Stimulated activated CD8-positive, alpha-beta memory T cell treated with anti-CD3 and anti-CD28 coated beads, Interleukin-2, amount 100 ng/mL, for 1 hour (primary cell): ENCODE data around the gene KNG1.

Experiments used
- DNase-seq, 2 donors: peaks; one replicate each; pipeline ENCODE4 v3.0.0-alpha.2; 2020; ENCODE audit warnings: low read depth in 2 of 2

The KNG1 gene

DNA sequence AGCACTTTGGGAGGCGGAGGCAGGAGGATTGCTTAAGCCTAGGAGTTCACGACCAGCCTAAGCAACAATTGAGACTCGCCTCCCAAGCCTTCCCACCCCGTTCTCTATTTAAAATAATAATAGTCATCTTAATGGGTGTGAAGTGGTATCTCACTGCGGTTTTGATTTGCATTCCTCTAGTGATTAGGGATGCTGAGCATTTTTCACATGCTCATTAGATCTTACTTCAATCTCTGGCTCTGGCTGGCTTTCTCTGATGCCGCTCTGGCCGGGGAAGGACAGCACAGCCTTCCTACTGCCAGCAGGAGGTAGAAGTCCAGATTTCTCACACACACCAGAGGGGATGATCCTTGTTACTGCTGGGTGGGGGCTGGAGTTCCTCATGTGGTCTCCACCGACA, 58.8 kb downstream of the KNG1 start:
- no peak for DNase-seq

DNA sequence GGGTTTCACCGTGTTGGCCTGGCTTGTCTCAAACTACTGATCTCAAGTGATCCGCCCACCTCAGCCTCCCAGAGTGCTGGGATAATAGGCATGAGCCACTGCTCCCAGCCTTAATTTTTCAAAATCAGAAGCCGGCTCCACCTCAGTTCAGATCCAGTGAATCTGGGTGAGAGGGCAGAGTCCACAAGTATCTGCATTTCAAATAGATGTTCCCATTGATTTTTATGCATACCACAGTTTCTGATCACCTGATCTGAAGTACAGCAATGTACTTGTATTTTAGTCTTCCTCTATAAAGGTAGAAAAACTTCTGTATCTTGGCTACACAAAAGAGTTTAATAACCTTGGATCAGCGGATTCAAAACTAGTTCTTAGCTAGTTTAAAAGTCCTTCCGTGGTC, 62.0 kb downstream of the KNG1 start:
- no peak for DNase-seq

DNA sequence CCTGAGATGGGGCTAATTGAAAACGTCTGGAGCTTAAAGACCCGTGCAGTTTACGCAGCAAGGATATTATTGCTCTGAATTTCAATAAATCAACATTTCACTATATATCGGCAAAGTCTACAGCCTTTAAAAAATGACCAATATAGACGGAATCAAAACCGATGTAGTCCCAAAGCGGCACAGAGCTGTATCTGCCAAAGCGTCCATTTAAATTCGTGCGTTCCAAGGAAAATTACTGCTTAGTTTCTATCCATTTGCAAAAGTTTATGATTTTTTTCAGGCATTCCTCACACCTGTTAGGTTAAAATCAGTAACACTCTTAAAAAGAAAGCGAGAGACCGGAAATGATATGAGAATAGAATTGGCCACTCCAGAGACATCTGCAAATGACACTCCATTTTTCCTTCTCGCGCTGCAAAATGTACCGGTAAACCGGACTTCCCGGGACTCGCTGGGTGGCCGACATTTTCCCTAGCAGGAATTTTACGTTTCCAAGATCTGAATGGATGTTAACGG, 65.4 kb downstream of the KNG1 start:
- DNase-seq = no peak

DNA sequence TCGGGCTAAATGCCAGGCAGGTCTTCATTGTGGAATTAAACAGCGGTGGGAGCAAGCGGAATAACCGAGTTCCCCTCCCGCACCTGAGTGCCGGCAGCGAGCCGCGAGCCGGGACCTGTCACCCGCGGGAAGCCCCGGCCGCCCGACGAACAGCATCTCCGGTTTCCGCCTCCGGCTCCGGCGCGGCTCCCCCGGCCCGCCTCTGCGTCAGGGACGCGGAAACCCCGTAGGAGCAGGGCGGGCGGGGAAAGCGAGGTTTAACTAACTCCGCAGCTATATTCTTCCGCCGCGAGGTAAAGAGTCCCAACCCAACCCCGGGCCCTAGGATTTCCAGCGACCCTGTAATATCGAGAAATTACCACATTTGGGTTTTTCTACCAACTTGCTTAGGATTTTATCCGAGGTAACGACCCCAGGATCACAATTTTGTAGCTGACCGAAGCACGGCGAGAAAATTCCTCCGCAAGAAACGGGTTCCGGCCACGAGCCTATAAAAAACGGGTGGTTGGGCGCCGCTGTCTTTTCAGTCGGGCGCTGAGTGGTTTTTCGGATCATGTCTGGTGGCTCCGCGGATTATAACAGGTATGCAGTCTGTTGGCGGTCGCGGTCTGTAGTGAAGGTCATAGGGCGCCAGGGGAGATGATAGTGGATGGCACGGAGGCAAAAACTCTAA, 66.0 kb downstream of the KNG1 start, which contains the start of gene EIF4A2:
TSS of gene EIF4A2 (plus strand) at position 520 of the 673 bp plus-strand sequence. CDS start at position 554, 34 bp downstream.
- peak; percentile 82 to 84 for DNase-seq

DNA sequence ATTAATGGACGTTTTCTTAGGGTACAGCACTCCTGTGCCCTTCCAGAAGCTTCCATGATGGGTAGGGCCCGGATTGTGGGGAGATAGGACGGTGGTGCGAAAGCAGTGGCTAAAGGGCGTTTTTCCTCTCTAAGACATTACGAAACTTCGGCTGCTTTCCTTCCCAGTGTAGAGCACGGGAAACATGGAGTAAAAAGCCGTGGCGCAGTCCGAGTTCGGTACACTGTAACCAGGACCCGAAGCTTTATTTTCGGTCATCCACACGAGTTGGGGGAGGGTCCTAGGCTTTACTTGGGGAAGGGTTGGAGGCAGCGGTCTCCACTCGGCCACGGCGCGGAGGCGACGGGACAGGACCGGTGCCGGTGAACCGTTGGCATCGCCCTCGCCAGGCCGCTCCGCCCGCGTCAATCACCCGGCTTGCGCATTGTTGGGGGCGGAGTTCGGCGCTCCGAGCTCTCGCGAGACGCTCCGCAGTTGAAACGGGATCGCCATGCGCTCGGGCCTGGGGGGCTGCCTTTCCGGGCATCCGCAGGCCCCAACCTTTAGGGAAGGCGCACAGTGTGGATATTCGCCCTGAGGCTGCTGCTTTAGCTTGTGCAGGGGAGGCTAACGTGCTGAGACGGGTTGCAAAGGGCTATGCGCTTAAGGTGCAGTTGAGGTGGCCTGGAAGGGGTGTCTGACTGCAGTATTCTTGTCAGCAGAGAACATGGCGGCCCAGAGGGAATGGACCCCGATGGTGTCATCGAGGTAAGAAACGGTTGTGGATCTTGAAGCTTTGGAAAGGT, 66.8 kb downstream of the KNG1 start:
- DNase-seq = peak; percentile 62 to 71

DNA sequence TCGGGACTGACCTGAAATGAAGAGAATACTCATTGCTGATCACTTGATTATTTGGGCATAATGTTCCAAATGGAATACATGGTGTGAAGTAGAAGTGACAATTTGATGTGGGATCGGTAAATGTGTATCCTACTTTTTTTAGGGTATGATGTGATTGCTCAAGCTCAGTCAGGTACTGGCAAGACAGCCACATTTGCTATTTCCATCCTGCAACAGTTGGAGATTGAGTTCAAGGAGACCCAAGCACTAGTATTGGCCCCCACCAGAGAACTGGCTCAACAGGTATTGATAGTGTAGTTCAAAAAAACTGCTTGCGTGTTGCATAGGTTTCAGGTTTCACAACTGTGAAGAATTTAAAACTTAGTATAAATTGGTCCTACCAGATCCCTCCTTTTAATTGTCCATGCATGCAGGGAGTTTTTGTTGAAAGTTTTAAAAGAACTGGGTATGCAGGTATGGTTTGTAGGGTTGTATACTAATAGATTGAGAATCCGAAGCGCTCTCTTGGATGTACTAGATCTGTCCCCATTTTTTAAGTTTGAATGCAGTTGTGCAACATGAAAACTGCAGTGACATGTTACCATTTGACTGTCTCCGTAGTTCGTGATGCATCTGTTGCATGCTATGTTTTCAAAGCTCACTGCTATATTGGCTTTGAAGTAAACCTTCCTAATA, 67.8 kb downstream of the KNG1 start:
- DNase-seq = no peak

DNA sequence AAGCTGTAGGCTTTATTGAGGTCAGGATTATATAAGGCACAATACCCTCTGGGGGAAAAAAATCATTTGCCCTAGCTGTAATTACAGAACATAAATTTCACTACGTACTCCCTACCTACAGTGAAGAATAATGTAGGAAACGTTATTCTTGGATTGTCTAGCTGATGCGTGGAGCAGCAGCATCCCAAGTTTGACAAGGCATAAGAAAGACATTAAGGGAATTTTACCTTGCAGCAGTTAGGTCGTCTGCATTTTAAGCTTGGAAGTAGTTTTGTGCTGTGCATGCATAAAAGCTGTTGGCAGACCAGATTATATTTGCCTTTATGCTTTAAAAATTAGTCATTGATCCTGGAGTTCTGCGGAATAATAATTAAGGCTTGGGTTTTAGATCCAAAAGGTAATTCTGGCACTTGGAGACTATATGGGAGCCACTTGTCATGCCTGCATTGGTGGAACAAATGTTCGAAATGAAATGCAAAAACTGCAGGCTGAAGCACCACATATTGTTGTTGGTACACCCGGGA, 68.4 kb downstream of the KNG1 start:
- DNase-seq = no peak

DNA sequence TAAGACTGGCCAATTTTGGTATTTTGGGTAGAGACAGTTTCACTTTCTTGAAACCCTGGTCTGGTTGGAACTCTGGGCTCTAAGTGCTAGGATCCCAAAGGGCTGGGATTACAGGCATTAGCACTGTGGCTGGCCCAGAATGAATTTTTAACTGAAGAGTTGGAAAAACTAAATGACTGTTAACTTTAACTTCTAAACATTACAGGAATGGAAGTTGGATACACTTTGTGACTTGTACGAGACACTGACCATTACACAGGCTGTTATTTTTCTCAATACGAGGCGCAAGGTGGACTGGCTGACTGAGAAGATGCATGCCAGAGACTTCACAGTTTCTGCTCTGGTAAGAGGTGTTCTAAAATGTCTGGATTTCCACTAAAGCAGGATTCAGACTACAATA, 69.8 kb downstream of the KNG1 start:
- DNase-seq = no peak

DNA sequence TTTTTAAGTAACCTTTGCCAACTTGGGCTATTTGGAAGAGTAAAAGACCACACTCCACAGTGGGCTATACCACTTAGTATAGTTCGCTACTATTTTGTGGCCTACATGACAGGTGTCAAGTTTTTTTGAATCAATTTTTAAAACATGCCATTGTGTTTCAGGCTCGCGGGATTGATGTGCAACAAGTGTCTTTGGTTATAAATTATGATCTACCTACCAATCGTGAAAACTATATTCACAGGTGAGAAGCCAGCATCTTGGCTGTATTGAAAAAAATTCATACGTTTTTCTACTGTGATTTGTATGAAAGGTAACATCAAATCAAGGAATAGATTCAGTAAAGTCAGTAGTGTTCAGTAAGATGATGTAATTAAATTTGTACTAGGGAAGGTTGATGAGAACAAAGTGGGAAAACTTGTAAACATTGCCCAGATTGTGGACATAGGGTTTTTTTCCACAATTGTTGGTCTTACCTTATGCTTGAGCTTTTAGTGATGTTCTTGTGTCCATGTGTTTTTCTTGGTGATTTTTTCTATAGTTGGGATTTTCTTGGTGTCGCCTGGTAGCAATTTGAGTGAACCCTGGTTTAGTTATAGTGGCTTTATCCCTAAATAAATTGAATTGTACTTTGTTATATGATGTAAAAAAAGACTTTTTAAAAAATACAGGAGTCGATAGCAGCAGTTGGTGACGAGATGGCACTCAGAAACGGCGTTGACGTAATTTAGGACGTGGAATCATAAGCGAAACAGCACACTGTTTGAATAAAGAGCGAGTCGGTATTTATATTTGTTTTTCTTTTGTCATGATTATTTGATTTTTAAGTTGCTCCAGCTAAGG, 70.7 kb downstream of the KNG1 start:
- no peak for DNase-seq

DNA sequence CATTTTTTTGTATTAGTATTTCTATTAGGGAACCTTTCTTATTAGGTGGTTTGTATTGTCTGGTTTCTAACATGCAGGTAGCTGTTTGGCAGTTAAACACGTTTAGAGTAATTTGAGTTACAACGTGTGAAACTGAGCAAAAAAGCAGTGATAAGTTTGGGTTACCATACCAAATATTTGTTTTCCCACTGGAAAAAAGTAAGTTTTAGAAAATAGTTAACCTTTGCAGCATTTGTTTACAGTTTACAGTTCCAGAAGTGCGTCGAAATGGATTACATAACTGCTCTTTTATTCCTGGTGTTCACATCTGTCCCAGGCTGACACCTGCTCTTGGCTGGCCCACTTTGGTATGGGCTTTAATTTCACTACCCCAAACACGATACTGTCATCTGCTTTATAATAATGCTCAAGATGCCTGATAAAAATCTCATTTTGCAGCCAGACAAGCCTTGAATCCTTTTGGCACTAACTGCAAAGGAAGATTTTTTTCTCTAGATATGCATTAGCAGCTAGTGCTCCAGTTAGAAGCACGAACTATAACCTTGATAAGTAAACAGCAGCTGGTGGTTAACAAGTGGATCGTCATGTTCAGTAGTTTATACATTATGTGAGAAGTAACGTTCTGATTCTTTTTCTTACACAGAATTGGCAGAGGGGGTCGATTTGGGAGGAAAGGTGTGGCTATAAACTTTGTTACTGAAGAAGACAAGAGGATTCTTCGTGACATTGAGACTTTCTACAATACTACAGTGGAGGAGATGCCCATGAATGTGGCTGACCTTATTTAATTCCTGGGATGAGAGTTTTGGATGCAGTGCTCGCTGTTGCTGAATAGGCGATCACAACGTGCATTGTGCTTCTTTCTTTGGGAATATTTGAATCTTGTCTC, 71.6 kb downstream of the KNG1 start:
- DNase-seq = no peak

DNA sequence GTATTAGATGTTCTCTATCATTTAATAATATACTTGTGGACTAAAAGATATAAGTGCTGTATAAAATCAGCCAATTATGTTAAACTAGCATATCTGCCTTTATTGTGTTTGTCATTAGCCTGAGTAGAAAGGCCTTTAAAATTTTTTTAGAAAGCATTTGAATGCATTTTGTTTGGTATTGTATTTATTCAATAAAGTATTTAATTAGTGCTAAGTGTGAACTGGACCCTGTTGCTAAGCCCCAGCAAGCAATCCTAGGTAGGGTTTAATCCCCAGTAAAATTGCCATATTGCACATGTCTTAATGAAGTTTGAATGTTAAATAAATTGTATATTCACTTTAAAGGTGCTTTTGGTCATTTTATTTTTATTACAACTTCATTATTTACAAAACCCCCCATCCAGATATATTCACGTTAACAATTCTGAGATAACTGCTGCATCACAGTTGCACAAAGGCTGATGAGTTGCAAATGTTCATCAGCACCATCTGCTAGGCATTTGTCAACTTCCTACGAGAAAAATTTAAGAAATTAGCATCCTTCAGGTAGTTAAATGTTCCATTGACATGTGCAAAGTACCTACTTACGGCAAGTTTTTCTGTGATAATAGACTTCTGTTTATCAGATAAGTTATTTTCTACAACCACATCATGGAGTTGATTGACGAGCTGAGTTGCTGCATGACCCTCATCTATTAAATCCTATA, 72.5 kb downstream of the KNG1 start:
- no peak for DNase-seq

DNA sequence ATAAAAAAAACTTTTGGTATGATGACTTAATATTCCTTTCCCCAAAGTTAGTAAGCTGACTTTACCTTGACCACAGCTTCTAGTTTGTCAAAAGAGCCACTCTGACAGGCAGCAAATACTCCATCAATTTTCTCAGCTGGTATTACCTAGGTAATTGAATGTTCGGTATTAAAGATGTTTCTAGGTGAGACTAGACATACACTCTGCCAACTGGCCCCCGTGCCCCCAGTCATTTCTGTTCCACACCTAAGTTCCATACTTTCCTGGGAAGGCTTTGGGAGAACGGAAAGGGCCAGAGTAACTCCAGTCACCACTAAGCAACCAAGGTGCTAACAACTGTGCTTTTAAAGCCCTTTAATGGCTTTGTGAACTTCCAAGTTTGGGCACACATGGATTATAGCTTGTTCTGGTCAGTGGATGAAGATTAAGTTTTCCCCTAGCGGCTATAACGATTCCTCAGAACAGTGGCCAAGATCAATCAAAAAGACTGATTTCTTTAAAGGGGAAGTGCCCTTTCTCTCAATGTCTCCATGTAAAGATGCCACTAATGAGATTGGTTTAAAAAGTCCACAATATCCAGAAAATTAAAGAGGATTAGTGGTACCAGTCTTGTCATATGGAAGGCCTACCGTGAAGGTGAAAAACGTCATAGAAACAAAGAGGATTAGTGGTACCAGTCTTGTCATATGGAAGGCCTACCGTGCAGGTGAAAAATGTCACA, 73.3 kb downstream of the KNG1 start:
- no peak for DNase-seq
